ENCODE data around the gene PMIS2.

Gene PMIS2

DNA sequence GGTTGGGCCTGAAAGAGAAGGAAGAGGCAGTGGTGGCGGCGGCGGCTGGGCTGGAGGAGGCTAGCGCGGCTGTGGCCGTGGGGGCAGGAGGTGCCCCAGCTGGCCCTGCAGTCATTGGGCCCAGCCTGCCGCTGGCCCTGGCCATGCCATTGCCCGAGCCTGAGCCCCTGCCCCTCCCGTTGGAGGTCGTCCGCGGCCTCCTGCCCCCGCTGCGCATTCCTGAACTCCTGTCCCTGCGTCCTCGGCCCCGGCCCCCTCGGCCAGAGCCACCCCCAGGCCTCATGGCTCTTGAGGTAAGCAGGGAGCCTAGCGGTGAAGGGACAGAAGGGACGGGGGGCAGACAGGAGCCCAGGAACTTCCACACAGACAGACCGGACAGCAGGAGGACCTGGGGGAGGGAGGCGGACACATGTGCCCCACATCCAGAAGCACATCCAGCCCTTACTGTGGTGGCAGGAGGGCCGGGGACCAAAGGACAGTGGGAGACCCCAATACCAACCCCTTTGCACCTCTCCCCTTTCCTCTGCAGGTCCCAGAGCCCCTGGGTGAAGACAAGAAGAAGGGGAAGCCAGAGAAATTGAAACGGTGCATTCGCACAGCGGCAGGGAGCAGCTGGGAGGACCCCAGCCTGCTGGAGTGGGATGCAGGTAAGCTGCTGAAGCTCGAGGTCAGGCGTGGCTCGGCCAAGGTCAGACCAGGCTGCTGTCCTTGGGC, 47.9 kb downstream of the PMIS2 start:
- no peak for DNase-seq

DNA sequence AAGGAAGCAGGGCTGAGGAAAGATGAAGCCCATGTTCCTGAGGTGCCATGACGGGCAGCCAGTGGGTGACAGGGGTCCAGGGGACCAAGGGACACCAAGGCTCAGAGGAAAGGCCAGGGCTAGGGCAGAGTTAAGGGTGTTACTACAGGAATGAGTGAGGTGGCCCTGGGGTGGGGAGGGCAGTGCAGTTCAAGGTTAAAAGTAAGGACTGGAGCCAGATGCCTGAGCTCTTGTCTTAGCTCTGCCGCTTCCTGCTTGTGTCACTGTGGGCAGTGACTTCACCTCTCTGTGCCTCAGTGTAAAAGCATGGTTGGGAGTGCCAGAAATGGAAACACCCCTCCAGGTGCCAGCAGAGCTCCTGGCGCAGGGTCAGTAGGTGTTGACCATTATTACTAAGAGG, 50.7 kb downstream of the PMIS2 start:
- no peak for DNase-seq

Data from suppressor macrophage (primary cell).